ENCODE data around the gene UPB1. TPM values are rescaled to one million over a fixed set of nuclear protein-coding genes. Genes with fewer than 3 reads are reported as not detected.
"Not testable (repeated sequence)": the region's sequence is repeated elsewhere in the genome, so short reads cannot be mapped to it uniquely, and the experiment has no call there.

UPB1 gene
- total RNA-seq, 1 experiment from 2014 or later: 0.50 TPM

- no peaks in the 10 kb centered on the region for H3K9me3 Mint-ChIP-seq (ENCODE audit: low read depth, unreplicated experiment)
- no TSS peak for BruUV-seq (replicated peaks)
- no peak overlapping the region for H3K27ac Mint-ChIP-seq (ENCODE audit: unreplicated experiment)
- CTCF ChIA-PET: interaction anchor here (0.5 kb wide), 1 partner anchor 62 kb away, joined by 3 read pairs; no protein-coding TSS in a partner anchor
- H3K27me3 Mint-ChIP-seq (ENCODE audit: unreplicated experiment): no peaks in the 10 kb centered on the region
- peaks cover 65% of the 10 kb centered on the region for H3K4me1 Mint-ChIP-seq (ENCODE audit: low read depth, unreplicated experiment)
- H3K4me3 Mint-ChIP-seq (ENCODE audit: low read depth, unreplicated experiment): no peak overlapping the region
- TF ChIP-seq, protein P1, sequence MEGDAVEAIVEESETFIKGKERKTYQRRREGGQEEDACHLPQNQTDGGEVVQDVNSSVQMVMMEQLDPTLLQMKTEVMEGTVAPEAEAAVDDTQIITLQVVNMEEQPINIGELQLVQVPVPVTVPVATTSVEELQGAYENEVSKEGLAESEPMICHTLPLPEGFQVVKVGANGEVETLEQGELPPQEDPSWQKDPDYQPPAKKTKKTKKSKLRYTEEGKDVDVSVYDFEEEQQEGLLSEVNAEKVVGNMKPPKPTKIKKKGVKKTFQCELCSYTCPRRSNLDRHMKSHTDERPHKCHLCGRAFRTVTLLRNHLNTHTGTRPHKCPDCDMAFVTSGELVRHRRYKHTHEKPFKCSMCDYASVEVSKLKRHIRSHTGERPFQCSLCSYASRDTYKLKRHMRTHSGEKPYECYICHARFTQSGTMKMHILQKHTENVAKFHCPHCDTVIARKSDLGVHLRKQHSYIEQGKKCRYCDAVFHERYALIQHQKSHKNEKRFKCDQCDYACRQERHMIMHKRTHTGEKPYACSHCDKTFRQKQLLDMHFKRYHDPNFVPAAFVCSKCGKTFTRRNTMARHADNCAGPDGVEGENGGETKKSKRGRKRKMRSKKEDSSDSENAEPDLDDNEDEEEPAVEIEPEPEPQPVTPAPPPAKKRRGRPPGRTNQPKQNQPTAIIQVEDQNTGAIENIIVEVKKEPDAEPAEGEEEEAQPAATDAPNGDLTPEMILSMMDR (IDR thresholded peaks at IDR 0.05; ENCODE audit: unreplicated experiment): no peak
- intact Hi-C loops (cut with micrococcal nuclease; ENCODE audit: unreplicated experiment): no loop called here
- no peak for DNase-seq
- no peaks in the 10 kb centered on the region for H3K36me3 Mint-ChIP-seq (ENCODE audit: insufficient read depth, unreplicated experiment)
These were observed 10.0 kb upstream of the UPB1 start for GRCh38 chr22:24485170-24485569.

GRCh38 chr22:24485608-24486007 is 9.5 kb upstream of the UPB1 start:
- H3K4me1 Mint-ChIP-seq (ENCODE audit: low read depth, unreplicated experiment): peaks cover 62% of the 10 kb centered on the region
- DNase-seq: no peak
- no peaks in the 10 kb centered on the region for H3K9me3 Mint-ChIP-seq (ENCODE audit: low read depth, unreplicated experiment)
- CTCF ChIA-PET: interaction anchor here (0.5 to 0.9 kb wide), 3 partner anchors 15 to 63 kb away, joined by 3 read pairs; no protein-coding TSS in a partner anchor
- TF ChIP-seq, protein P1 (IDR thresholded peaks at IDR 0.05; ENCODE audit: unreplicated experiment): no peak
- BruUV-seq (replicated peaks): no TSS peak
- H3K36me3 Mint-ChIP-seq (ENCODE audit: insufficient read depth, unreplicated experiment): no peaks in the 10 kb centered on the region
- H3K4me3 Mint-ChIP-seq (ENCODE audit: low read depth, unreplicated experiment): no peak overlapping the region
- H3K27ac Mint-ChIP-seq (ENCODE audit: unreplicated experiment): no peak overlapping the region
- intact Hi-C loops (cut with micrococcal nuclease; ENCODE audit: unreplicated experiment): no loop called here
- no peaks in the 10 kb centered on the region for H3K27me3 Mint-ChIP-seq (ENCODE audit: unreplicated experiment)

DNA sequence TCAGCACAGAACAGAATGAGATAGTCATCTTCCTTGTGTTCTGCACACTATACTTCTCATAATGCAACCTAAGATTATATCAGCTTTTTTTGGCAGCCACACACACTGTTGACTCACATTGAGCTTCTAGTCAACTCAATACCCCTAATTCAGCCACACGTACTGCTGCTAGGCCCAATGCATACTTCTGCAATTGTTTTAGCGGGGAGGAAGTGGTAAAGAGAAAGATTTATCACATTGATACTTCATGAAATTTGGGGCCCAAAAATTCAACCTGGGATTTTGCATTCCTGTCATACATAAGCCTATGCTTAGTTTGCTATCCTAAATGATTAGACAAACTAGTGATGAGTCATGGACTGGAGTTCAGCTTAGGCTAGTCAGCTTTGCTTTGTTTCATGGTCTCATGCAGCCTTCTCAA is 8.6 kb upstream of the UPB1 start:
- Mint-ChIP-seq H3K9me3 (ENCODE audit: low read depth, unreplicated experiment) (no peaks in the 10 kb centered on the region), H3K4me3 (ENCODE audit: low read depth, unreplicated experiment) (no peak overlapping the region), H3K27ac (ENCODE audit: unreplicated experiment) (peak overlapping the region; percentile 7), H3K36me3 (ENCODE audit: insufficient read depth, unreplicated experiment) (no peaks in the 10 kb centered on the region), H3K4me1 (ENCODE audit: low read depth, unreplicated experiment) (peaks cover 53% of the 10 kb centered on the region), H3K27me3 (ENCODE audit: unreplicated experiment) (peaks cover under 1% of the 10 kb centered on the region)
- intact Hi-C loops (cut with micrococcal nuclease; ENCODE audit: unreplicated experiment): no loop called here
- TF ChIP-seq, protein P1 (IDR thresholded peaks at IDR 0.05; ENCODE audit: unreplicated experiment): no peak
- DNase-seq: no peak
- CTCF ChIA-PET: interaction anchor here (0.6 to 1.1 kb wide), 7 partner anchors 12 to 65 kb away, joined by 3 to 4 read pairs (median 3); no protein-coding TSS in a partner anchor
- BruUV-seq (replicated peaks): no TSS peak

DNA sequence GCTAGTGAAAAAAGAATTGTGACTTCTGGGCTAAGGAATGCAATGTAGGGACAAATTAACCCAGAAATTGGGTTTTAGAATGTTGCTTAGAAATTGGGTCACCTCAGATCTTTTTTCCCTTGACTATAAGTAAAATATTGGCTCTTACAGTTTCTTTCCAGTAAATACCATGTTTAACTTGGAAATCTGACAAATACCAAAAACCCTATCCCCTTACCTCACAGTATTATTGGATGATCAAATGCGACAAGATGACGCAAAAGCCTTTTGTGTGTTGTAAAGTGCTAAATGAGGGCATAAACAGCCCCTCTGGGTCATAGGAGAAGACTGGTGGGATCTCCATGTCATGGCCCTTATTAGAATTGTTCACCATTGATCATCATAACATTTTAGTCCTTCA is 6.1 kb upstream of the UPB1 start:
- CTCF ChIA-PET: no interaction called here
- peaks cover 40% of the 10 kb centered on the region for H3K4me1 Mint-ChIP-seq (ENCODE audit: low read depth, unreplicated experiment)
- TF ChIP-seq, protein P1 (IDR thresholded peaks at IDR 0.05; ENCODE audit: unreplicated experiment): no peak
- H3K36me3 Mint-ChIP-seq (ENCODE audit: insufficient read depth, unreplicated experiment): no peaks in the 10 kb centered on the region
- peaks cover 15% of the 10 kb centered on the region for H3K27me3 Mint-ChIP-seq (ENCODE audit: unreplicated experiment)
- no TSS peak for BruUV-seq (replicated peaks)
- H3K4me3 Mint-ChIP-seq (ENCODE audit: low read depth, unreplicated experiment): no peak overlapping the region
- DNase-seq: no peak
- intact Hi-C loops (cut with micrococcal nuclease; ENCODE audit: unreplicated experiment): no loop called here
- no peaks in the 10 kb centered on the region for H3K9me3 Mint-ChIP-seq (ENCODE audit: low read depth, unreplicated experiment)
- no peak overlapping the region for H3K27ac Mint-ChIP-seq (ENCODE audit: unreplicated experiment)

DNA sequence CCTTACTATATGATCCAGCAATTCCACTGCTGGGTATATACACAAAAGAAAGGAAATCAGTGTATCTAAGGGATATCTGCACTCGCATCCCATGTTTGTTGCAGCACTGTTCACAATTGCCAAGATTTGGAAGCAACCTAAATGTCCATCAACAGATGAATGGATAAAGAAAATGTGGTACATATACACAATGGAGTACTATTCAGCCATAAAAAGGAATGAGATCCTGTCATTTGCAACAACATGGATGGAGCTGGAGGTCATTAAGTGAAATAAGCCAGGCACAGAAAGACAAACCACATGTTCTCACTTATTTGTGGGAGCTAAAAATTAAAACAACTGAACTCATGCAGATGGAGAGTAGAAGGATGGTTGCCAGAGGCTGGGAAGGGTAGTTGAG is 5.7 kb upstream of the UPB1 start:
- CTCF ChIA-PET; H3K27ac Mint-ChIP-seq (ENCODE audit: unreplicated experiment); H3K4me3 Mint-ChIP-seq (ENCODE audit: low read depth, unreplicated experiment); H3K9me3 Mint-ChIP-seq (ENCODE audit: low read depth, unreplicated experiment); BruUV-seq (replicated peaks); intact Hi-C loops (cut with micrococcal nuclease; ENCODE audit: unreplicated experiment); DNase-seq; H3K36me3 Mint-ChIP-seq (ENCODE audit: insufficient read depth, unreplicated experiment): not testable (repeated sequence)
- Mint-ChIP-seq H3K27me3 (ENCODE audit: unreplicated experiment) (peaks cover 15% of the 10 kb centered on the region), H3K4me1 (ENCODE audit: low read depth, unreplicated experiment) (peaks cover 35% of the 10 kb centered on the region)
